HCT116 (cell line): ENCODE results near the gene DERL3. TPM values are rescaled to one million over a fixed set of nuclear protein-coding genes. Genes with fewer than 3 reads are reported as not detected.

Experiments
- ATAC-seq: fragments of 200-7000 bp; cut with Tn5 transposase; 2 replicates; pipeline ENCODE4 v1.9.1; 2020; ENCODE audit warnings: mild to moderate bottlenecking, moderate library complexity
- BruUV-seq: library from RNA; stranded (reverse); fragments of 400-500 nt; replicated peaks from 2 replicates; lab custom pipeline; 2021; lab: Mats Ljungman, UMichigan
- CTCF ChIA-PET: fragments of 300-600 bp; sonication (Branson Sonifier 250); formaldehyde crosslinking; loops from one replicate; lab custom pipeline; 2021; ENCODE audit warnings: antibody characterized with exemption; lab: Charles Lee
- POLR2A ChIA-PET: fragments of 300-600, 350-600 bp; sonication (Branson Sonifier 250); formaldehyde crosslinking; loops from one replicate; lab custom pipeline; 2021; ENCODE audit warnings: antibody characterized with exemption; lab: Charles Lee
- RAD21 ChIA-PET, 2 experiments: fragments of 300-600 bp; sonication (Branson Sonifier 250); formaldehyde crosslinking; loops; one replicate each; lab custom pipeline; 2023; ENCODE audit warnings: low total read pairs in 2 of 2; ENCODE audit not compliant: uncharacterized antibody in 2 of 2, unreplicated experiment in 2 of 2, low non-redundant PET in 1 of 2; lab: Charles Lee
- DNase-seq: peaks from one replicate; pipeline ENCODE4 v3.0.0-alpha.2; 2010; ENCODE audit warnings: low read depth, low spot score
- H2AFZ ChIP-seq: fragments of 200-600 bp; shearing (Covaris generic), sonication (generic); 2 replicates; pipeline ENCODE4 v1.6.1; 2017; ENCODE audit warnings: low read depth, mixed run types, mixed read lengths, antibody characterized with exemption, low read length; ENCODE audit not compliant: poor library complexity, severe bottlenecking
- H3K27ac ChIP-seq: 2 replicates; pipeline ENCODE4 v1.5.1; 2012; ENCODE audit warnings: low read depth, low read length
- H3K27me3 ChIP-seq: fragments of 200-600 bp; sonication (generic); 2 replicates; pipeline ENCODE4 v1.6.1; 2016; ENCODE audit warnings: mixed run types, low read length, mixed read lengths; ENCODE audit not compliant: insufficient read depth
- H3K36me3 ChIP-seq, 2 experiments: fragments of 200-500 bp in 1 of 2; fragments of 200-600 bp in 1 of 2; sonication (Bioruptor generic) in 1 of 2; sonication (generic) in 1 of 2; 2 replicates each; pipeline versions ENCODE4 v1.5.1 to v1.6.1; 2014 to 2016; ENCODE audit warnings: low read length in 2 of 2, inconsistent platforms in 1 of 2, mixed read lengths in 1 of 2, mixed run types in 1 of 2; ENCODE audit not compliant: insufficient read depth in 2 of 2, control insufficient read depth in 1 of 2
- H3K4me1 ChIP-seq, 2 experiments: fragments of 200-600 bp in 1 of 2; sonication (generic) in 1 of 2; 2 replicates each; pipeline versions ENCODE4 v1.5.1 to v1.6.1; 2012 to 2017; ENCODE audit warnings: low read length in 2 of 2, inconsistent platforms in 1 of 2, mild to moderate bottlenecking in 1 of 2, mixed read lengths in 1 of 2, mixed run types in 1 of 2, moderate library complexity in 1 of 2; ENCODE audit not compliant: insufficient read depth in 2 of 2, control insufficient read depth in 1 of 2
- H3K4me2 ChIP-seq: fragments of 200-600 bp; sonication (generic); 2 replicates; pipeline ENCODE4 v1.6.1; 2017; ENCODE audit warnings: mixed run types, low read length, mixed read lengths
- H3K4me3 ChIP-seq, 2 experiments: fragments of 200-600 bp in 1 of 2; sonication (generic) in 1 of 2; replicated peaks in 1 of 2; 2 replicates each; pipeline ENCODE4 v1.5.1; 2011 to 2016; ENCODE audit warnings: low read length in 2 of 2, control low read depth in 1 of 2, low read depth in 1 of 2, mild to moderate bottlenecking in 1 of 2, mixed read lengths in 1 of 2, mixed run types in 1 of 2
- H3K79me2 ChIP-seq: fragments of 200-600 bp; sonication (generic); 2 replicates; pipeline ENCODE4 v1.6.1; 2017; ENCODE audit warnings: mild to moderate bottlenecking, mixed run types, low read length, moderate library complexity, mixed read lengths; ENCODE audit not compliant: insufficient read depth
- H3K9ac ChIP-seq: fragments of 200-600 bp; sonication (generic); 2 replicates; pipeline ENCODE4 v1.6.1; 2016; ENCODE audit warnings: low read length, mixed read lengths
- H3K9me2 ChIP-seq: fragments of 200-600 bp; sonication (generic), shearing (Covaris generic); 2 replicates; pipeline ENCODE4 v1.6.1; 2017; ENCODE audit warnings: mixed run types, mild to moderate bottlenecking, moderate library complexity; ENCODE audit not compliant: insufficient read depth
- H3K9me3 ChIP-seq, 2 experiments: fragments of 200-500 bp in 1 of 2; fragments of 200-600 bp in 1 of 2; sonication (Bioruptor generic) in 1 of 2; sonication (generic) in 1 of 2; 2 replicates each; pipeline ENCODE4 v1.6.1; 2014 to 2017; ENCODE audit warnings: low read length in 2 of 2, mixed read lengths in 2 of 2, inconsistent platforms in 1 of 2, low read depth in 1 of 2, mild to moderate bottlenecking in 1 of 2, mixed run types in 1 of 2, moderate library complexity in 1 of 2; ENCODE audit not compliant: control insufficient read depth in 1 of 2, insufficient read depth in 1 of 2
- H4K20me1 ChIP-seq: fragments of 200-600 bp; sonication (generic), shearing (Covaris generic); 2 replicates; pipeline ENCODE4 v1.6.1; 2017; ENCODE audit warnings: mixed run types, mild to moderate bottlenecking, moderate library complexity; ENCODE audit not compliant: insufficient read depth
- CEBPB ChIP-seq: IDR thresholded peaks from 2 replicates; pipeline ENCODE4 v1.6.1; 2012; ENCODE audit warnings: low read depth
- EGR1 ChIP-seq: IDR thresholded peaks from 2 replicates; pipeline ENCODE4 v1.6.1; 2012; ENCODE audit warnings: low read depth
- ELF1 ChIP-seq: IDR thresholded peaks from 2 replicates; pipeline ENCODE4 v1.6.1; 2012; ENCODE audit warnings: low read depth, borderline replicate concordance
- RAD21 ChIP-seq: IDR thresholded peaks from 2 replicates; pipeline ENCODE4 v1.6.1; 2012; ENCODE audit warnings: low read depth, mild to moderate bottlenecking
- SIN3A ChIP-seq: IDR thresholded peaks from 2 replicates; pipeline ENCODE4 v1.6.1; 2012; ENCODE audit warnings: low read depth
- ZFX ChIP-seq: fragments of 450-650 bp; IDR thresholded peaks from 2 replicates; pipeline ENCODE4 v1.6.1; 2017
- intact Hi-C: fragments of 100-400 bp; cut with micrococcal nuclease; formaldehyde crosslinking; loops from 2 replicates; pipeline ENCODE4 v1.10.0; 2022
- total RNA-seq: library from RNA; stranded (reverse); gene quantifications from one replicate; pipeline ENCODE4 v1.2.1, GENCODE V29; 2021; ENCODE audit not compliant: unreplicated experiment
- TF ChIP-seq, protein P1 (sequence below), 3 experiments: fragments of 200-600 bp in 1 of 3; sonication (generic) in 1 of 3; IDR thresholded peaks in 2 of 3; conservative IDR thresholded peaks in 1 of 3; 2 replicates each; pipeline ENCODE4 v1.5.1; 2012 to 2017; ENCODE audit warnings: low read depth in 2 of 3, low read length in 2 of 3, antibody characterized with exemption in 1 of 3, borderline replicate concordance in 1 of 3, control low read depth in 1 of 3, mild to moderate bottlenecking in 1 of 3, mixed read lengths in 1 of 3, mixed run types in 1 of 3, moderate library complexity in 1 of 3; ENCODE audit not compliant: insufficient read depth in 1 of 3

Gene DERL3
- total RNA-seq, 1 experiment from 2014 or later: not detected

DNA sequence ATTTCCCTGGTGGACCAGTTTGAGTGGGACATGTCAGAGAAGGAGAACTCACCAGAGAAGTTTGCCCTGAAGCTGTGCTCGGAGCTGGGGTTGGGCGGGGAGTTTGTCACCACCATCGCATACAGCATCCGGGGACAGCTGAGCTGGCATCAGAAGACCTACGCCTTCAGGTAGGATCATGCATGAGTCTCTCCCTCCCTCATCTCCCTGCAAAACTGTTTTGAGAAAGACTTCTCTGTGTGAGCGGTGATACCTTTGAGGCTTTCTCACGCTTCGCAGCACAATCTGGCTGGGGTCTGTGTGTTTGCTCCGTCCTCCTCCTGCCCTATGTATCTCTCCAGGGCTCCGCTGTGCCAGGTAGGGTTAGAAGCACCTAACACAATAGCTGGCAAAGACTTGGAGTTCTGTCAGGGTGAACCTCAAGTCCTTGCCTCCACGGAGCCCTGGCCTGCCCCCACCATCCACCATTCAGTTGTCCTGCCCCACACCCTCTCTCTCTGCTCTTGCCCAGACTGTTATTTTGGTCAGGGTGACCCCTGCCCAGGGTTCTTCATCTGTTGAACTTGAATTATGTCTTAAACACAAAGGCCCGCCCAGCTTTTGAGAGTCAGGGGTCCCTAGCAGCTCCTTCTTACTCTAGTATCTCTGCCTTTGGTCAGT, 13.4 kb downstream of the DERL3 start:
- Histone ChIP-seq H3K9ac (no peak overlapping the region), H3K27me3 (no peaks in the 10 kb centered on the region), H3K4me2 (no peak overlapping the region), H3K79me2 (no peaks in the 10 kb centered on the region)
- ATAC-seq: no peak
- BruUV-seq: no TSS peak
- TF ChIP-seq ELF1: no peak
- TF ChIP-seq RAD21: no peak
- TF ChIP-seq EGR1: no peak
- TF ChIP-seq CEBPB: no peak
- TF ChIP-seq, all 23 proteins: peak for 0
- H3K4me3 ChIP-seq: no peak overlapping the region
- no peak overlapping the region for H2AFZ ChIP-seq
- ChIA-PET RAD21 (no interaction called here), CTCF (no interaction called here), POLR2A (no interaction called here)
- H3K9me3 ChIP-seq: no peaks in the 10 kb centered on the region
- no peaks in the 10 kb centered on the region for H3K4me1 ChIP-seq
- no peak for DNase-seq
- no peaks in the 10 kb centered on the region for H3K9me2 ChIP-seq
- intact Hi-C loops: no loop called here
- peaks cover 17 to 33% of the 10 kb centered on the region in 2 experiments; a peak in 3 of 4 replicates for H3K36me3 ChIP-seq
- H4K20me1 ChIP-seq: no peaks in the 10 kb centered on the region
- peak overlapping the region; percentile 47 for H3K27ac ChIP-seq

DNA sequence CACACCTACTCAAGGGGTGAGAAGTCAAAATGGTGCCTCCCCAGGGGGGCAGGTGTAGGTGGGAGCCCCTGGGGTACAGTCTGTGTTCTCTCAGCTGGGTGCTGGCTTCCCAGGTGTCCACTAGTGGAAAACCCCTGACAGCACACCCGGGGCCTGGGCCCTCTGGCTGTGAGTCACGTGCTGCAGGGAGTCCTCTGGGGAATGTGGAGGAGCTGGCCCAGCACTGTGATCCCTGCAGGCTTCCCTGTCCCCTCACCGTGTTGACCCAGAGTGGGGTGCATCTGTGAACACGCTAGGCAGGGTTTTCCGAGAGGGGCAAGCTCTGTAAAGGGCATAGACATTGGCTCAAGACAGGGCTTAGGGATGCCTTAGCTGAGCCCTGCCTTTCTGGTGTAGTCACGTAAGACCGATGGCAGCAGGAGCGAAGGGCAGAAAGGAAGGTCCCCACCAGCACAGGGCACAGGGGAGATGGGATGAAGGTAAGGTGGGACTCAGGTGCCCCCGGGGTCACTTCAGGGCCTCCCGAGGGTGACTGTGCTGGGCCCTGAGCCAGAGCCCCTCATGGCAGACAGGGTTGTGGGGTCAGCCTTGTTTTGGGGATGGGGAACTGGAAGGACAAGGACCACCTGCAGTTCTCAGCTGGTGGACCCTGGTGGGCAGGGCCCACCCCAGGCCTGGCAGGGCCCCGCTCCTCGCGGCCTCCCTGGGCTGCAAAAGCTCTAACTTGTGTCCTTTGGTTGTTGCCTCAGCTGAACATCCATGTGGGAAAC, 14.1 kb downstream of the DERL3 start:
- no peaks in the 10 kb centered on the region for H3K9me3 ChIP-seq
- BruUV-seq: no TSS peak
- no peak for TF ChIP-seq SIN3A
- TF ChIP-seq, protein P1, sequence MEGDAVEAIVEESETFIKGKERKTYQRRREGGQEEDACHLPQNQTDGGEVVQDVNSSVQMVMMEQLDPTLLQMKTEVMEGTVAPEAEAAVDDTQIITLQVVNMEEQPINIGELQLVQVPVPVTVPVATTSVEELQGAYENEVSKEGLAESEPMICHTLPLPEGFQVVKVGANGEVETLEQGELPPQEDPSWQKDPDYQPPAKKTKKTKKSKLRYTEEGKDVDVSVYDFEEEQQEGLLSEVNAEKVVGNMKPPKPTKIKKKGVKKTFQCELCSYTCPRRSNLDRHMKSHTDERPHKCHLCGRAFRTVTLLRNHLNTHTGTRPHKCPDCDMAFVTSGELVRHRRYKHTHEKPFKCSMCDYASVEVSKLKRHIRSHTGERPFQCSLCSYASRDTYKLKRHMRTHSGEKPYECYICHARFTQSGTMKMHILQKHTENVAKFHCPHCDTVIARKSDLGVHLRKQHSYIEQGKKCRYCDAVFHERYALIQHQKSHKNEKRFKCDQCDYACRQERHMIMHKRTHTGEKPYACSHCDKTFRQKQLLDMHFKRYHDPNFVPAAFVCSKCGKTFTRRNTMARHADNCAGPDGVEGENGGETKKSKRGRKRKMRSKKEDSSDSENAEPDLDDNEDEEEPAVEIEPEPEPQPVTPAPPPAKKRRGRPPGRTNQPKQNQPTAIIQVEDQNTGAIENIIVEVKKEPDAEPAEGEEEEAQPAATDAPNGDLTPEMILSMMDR (IDR thresholded peaks at IDR 0.05 in 2 of 3, conservative IDR thresholded peaks at IDR 0.05 in 1 of 3; ENCODE audit: borderline replicate concordance in 1 of 3, insufficient read depth in 1 of 3, low read depth in 2 of 3, low read length in 2 of 3): no peak
- no peak for TF ChIP-seq ZFX
- peaks cover 17 to 33% of the 10 kb centered on the region in 2 experiments; a peak in 3 of 4 replicates for H3K36me3 ChIP-seq
- ChIA-PET RAD21 (no interaction called here), CTCF (no interaction called here), POLR2A (no interaction called here)
- H3K27me3 ChIP-seq: no peaks in the 10 kb centered on the region
- H3K79me2 ChIP-seq: no peaks in the 10 kb centered on the region
- no peak overlapping the region for H3K9ac ChIP-seq
- no peak overlapping the region for H3K4me2 ChIP-seq
- no peaks in the 10 kb centered on the region for H3K4me1 ChIP-seq
- H3K4me3 ChIP-seq: no peak overlapping the region
- H2AFZ ChIP-seq: no peak overlapping the region
- no peak for ATAC-seq
- no peaks in the 10 kb centered on the region for H4K20me1 ChIP-seq
- intact Hi-C loops: no loop called here
- DNase-seq: no peak
- H3K9me2 ChIP-seq: no peaks in the 10 kb centered on the region
- no peak overlapping the region; the same call in 1 of the 2 replicates for H3K27ac ChIP-seq
